Measurements from ENCODE around the gene KIAA1755.

- TF ChIP-seq CTCF (IDR thresholded peaks at IDR 0.05) (no peak), EP300 (IDR thresholded peaks at IDR 0.05) (no peak), POLR2A (IDR thresholded peaks at IDR 0.05) (no peak)
Measured at GRCh38 chr20:38272398-38272797, 11.9 kb upstream of the KIAA1755 start.

All from tibial nerve (tissue), 4 donors.